Effector memory CD4-positive, alpha-beta T cell (primary cell): Measurements from ENCODE around the gene GAS7.

Source experiments
- DNase-seq, 3 donors: peaks; one replicate each; pipeline ENCODE4 v3.0.0-alpha.2; 2020
- H3K27ac ChIP-seq: 2 replicates; pipeline ENCODE4 v1.7.0; 2013; ENCODE audit warnings: mild to moderate bottlenecking, low read length, moderate library complexity; ENCODE audit not compliant: insufficient read depth, poor library complexity, severe bottlenecking
- H3K27me3 ChIP-seq: replicated peaks from 2 replicates; pipeline ENCODE4 v1.7.0; 2013; ENCODE audit warnings: mild to moderate bottlenecking, low read length; ENCODE audit not compliant: insufficient read depth, control insufficient read depth, poor library complexity, severe bottlenecking
- H3K36me3 ChIP-seq: 2 replicates; pipeline ENCODE4 v1.7.0; 2013; ENCODE audit warnings: mild to moderate bottlenecking, low read length, moderate library complexity; ENCODE audit not compliant: control insufficient read depth, insufficient read depth
- H3K4me1 ChIP-seq: 2 replicates; pipeline ENCODE4 v1.7.0; 2013; ENCODE audit warnings: low read length, mild to moderate bottlenecking; ENCODE audit not compliant: control insufficient read depth, insufficient read depth, poor library complexity, severe bottlenecking
- H3K4me3 ChIP-seq: 2 replicates; pipeline ENCODE4 v1.7.0; 2013; ENCODE audit warnings: low read length, low read depth, mild to moderate bottlenecking; ENCODE audit not compliant: insufficient read depth, poor library complexity, severe bottlenecking
- H3K9me3 ChIP-seq: 2 replicates; pipeline ENCODE4 v1.7.0; 2013; ENCODE audit warnings: mild to moderate bottlenecking, low read length, moderate library complexity; ENCODE audit not compliant: control insufficient read depth

The GAS7 gene

GRCh38 chr17:10032118-10032852 is 166.1 kb downstream of the GAS7 start:
- Histone ChIP-seq H3K27me3 (no peaks in the 10 kb centered on the region), H3K36me3 (no peaks in the 10 kb centered on the region), H3K4me1 (no peaks in the 10 kb centered on the region), H3K9me3 (no peaks in the 10 kb centered on the region), H3K27ac (no peak overlapping the region), H3K4me3 (no peak overlapping the region)
- DNase-seq = no peak

GRCh38 chr17:10031606-10032005 is 166.8 kb downstream of the GAS7 start:
- Histone ChIP-seq H3K27ac (no peak overlapping the region), H3K27me3 (no peaks in the 10 kb centered on the region), H3K9me3 (no peaks in the 10 kb centered on the region), H3K4me3 (no peak overlapping the region), H3K36me3 (no peaks in the 10 kb centered on the region), H3K4me1 (no peaks in the 10 kb centered on the region)
- no peak for DNase-seq

- H3K4me1 ChIP-seq = no peaks in the 10 kb centered on the region
- no peaks in the 10 kb centered on the region for H3K9me3 ChIP-seq
- H3K36me3 ChIP-seq = no peaks in the 10 kb centered on the region
- H3K27ac ChIP-seq = no peak overlapping the region
- no peak for DNase-seq
- no peaks in the 10 kb centered on the region for H3K27me3 ChIP-seq
- H3K4me3 ChIP-seq = no peak overlapping the region
These were observed 167.3 kb downstream of the GAS7 start for GRCh38 chr17:10031127-10031526.

GRCh38 chr17:10029129-10029528 is 169.3 kb downstream of the GAS7 start:
- Histone ChIP-seq H3K9me3 (no peaks in the 10 kb centered on the region), H3K4me3 (no peak overlapping the region), H3K27ac (no peak overlapping the region), H3K27me3 (no peaks in the 10 kb centered on the region), H3K4me1 (no peaks in the 10 kb centered on the region), H3K36me3 (no peaks in the 10 kb centered on the region)
- no peak for DNase-seq

- H3K27me3 ChIP-seq = no peaks in the 10 kb centered on the region
- no peak overlapping the region for H3K4me3 ChIP-seq
- H3K4me1 ChIP-seq = no peaks in the 10 kb centered on the region
- no peak overlapping the region for H3K27ac ChIP-seq
- DNase-seq = no peak
- H3K9me3 ChIP-seq = no peaks in the 10 kb centered on the region
- no peaks in the 10 kb centered on the region for H3K36me3 ChIP-seq
These were observed 172.2 kb downstream of the GAS7 start for GRCh38 chr17:10025976-10026901.

- no peaks in the 10 kb centered on the region for H3K4me1 ChIP-seq
- no peak for DNase-seq
These were observed 173.2 kb downstream of the GAS7 start for GRCh38 chr17:10025224-10025623.

GRCh38 chr17:10022416-10022815 is 176.0 kb downstream of the GAS7 start:
- Histone ChIP-seq H3K27ac (no peak overlapping the region), H3K4me1 (no peaks in the 10 kb centered on the region)

More at GRCh38 chr17:10025224-10025623, 173.2 kb downstream of the GAS7 start:
- Histone ChIP-seq H3K9me3 (no peaks in the 10 kb centered on the region), H3K27me3 (no peaks in the 10 kb centered on the region), H3K4me3 (no peak overlapping the region), H3K36me3 (no peaks in the 10 kb centered on the region), H3K27ac (no peak overlapping the region)

GRCh38 chr17:10021272-10021984 is 177.0 kb downstream of the GAS7 start:
- Histone ChIP-seq H3K9me3 (no peaks in the 10 kb centered on the region), H3K4me1 (no peaks in the 10 kb centered on the region), H3K27me3 (no peaks in the 10 kb centered on the region), H3K36me3 (no peaks in the 10 kb centered on the region), H3K27ac (no peak overlapping the region), H3K4me3 (no peak overlapping the region)
- DNase-seq = no peak

More at GRCh38 chr17:10022416-10022815, 176.0 kb downstream of the GAS7 start:
- Histone ChIP-seq H3K4me3 (no peak overlapping the region), H3K9me3 (no peaks in the 10 kb centered on the region), H3K36me3 (no peaks in the 10 kb centered on the region), H3K27me3 (no peaks in the 10 kb centered on the region)
- DNase-seq = no peak

- DNase-seq = no peak
- no peak overlapping the region for H3K27ac ChIP-seq
- no peak overlapping the region for H3K4me3 ChIP-seq
- H3K9me3 ChIP-seq = no peaks in the 10 kb centered on the region
- no peaks in the 10 kb centered on the region for H3K27me3 ChIP-seq
- no peaks in the 10 kb centered on the region for H3K4me1 ChIP-seq
- H3K36me3 ChIP-seq = no peaks in the 10 kb centered on the region
These were observed 178.4 kb downstream of the GAS7 start for GRCh38 chr17:10019941-10020451.
